Stimulated activated CD4-positive, alpha-beta T cell treated with anti-CD3 and anti-CD28 coated beads, Interleukin-15, amount 100 ng/mL, for 1 hour (primary cell): ENCODE results near the gene WDR18.

Experiments
- DNase-seq, 2 donors: peaks; one replicate each; pipeline ENCODE4 v3.0.0-alpha.2; 2020; ENCODE audit warnings: low read depth in 1 of 2, low spot score in 1 of 2

The WDR18 gene

DNA sequence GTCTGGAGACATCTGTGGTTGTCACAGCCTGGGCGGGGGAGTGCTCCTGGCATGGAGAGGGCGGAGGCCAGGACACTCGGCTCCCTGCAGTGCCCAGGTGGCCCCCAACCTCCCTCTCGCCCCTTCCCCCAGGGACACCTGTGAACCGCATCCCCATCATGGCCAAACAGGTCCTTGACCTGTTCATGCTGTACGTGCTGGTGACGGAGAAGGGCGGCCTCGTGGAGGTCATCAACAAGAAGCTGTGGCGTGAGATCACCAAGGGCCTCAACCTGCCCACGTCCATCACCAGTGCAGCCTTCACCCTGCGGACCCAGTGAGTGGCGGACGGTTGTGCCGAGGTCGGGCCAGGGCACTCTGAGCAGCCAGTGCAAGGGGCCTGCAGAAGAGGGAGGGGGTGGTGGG, 20.0 kb upstream of the WDR18 start:
- no peak for DNase-seq

GRCh38 chr19:964761-965694, 19.1 kb upstream of the WDR18 start:
- no peak for DNase-seq

- no peak for DNase-seq
Observed at GRCh38 chr19:966485-967088, 17.6 kb upstream of the WDR18 start.

DNA sequence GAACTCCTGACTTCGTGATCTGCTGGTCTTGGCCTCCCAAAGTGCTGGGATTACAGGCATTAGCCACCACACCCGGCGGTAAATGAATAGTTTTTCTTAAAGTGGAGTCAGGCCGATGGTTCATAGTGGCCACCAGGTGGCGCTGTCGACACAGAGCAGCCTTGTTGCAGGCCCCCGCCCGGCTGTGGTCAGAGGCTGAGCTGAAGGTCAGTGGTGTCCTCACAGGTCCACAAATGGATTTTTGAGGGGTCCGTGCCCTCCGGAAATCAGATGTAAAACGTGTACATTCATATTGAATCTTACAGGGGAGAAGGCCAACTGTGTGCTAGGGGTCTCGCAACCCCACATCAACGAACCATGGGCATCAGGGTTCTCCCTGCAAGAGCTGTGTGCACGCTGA, 13.4 kb upstream of the WDR18 start:
- no peak for DNase-seq

DNA sequence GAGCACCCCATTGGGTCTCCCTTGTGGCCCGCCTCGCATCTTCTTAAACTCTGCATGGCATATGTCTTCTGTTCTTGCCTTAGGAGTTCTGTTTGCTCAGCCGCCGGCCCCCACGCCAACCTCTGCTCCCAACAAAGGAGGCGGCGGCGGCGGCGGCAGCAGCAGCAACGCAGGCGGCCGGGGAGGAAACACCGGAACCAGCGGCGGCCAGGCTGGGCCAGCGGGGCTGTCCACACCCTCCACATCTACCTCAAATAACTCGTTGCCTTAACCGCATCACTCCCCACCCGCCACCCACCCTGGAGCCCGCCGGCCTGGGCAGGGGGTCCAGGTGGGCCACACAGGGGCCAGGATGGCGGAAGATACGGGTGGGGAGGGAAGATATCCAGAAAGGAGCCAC, 12.3 kb upstream of the WDR18 start:
- no peak for DNase-seq

DNA sequence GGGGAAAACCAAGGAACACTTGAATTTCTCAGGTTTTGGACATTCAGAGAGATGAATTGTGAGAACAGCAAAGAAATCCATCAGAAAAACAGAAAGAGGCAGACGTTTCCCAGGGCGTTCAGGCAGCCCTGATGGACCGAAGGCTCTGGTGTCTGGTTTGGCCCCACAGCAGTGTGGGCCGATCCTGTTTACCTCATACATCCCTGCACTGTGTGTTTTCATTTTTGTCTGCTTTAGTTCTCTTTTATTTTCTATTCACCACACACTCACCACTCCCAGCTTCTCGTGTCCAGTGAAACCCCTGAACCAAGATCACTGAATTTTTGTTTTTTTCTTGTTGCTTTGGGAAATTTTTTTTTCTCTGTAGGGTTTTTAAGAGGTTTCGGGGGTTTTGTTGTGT, 11.9 kb upstream of the WDR18 start:
- DNase-seq = no peak

- no peak for DNase-seq
Observed at GRCh38 chr19:973726-974563, 10.2 kb upstream of the WDR18 start.

- no peak for DNase-seq
Observed at GRCh38 chr19:974564-975257, 9.4 kb upstream of the WDR18 start.

DNA sequence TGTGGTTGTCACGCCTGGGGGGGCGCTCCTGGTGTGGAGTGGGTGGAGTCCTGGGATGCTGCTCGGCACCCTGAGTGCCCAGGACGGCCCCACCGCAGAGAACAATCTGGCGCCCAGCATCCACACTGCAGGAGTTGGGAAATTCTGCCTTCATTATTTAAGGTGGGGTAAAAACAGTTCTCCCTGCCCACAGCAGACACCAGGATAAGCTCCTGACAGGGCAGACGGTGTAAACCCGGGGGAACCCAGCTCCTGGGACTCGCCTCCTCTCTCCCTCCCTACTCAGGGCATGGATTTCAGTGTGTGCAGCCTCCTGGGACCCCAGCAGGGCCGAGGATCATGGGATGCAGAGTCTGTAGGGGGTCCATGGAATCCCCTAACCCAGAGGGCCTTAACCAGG, 7.7 kb upstream of the WDR18 start:
- no peak for DNase-seq

DNA sequence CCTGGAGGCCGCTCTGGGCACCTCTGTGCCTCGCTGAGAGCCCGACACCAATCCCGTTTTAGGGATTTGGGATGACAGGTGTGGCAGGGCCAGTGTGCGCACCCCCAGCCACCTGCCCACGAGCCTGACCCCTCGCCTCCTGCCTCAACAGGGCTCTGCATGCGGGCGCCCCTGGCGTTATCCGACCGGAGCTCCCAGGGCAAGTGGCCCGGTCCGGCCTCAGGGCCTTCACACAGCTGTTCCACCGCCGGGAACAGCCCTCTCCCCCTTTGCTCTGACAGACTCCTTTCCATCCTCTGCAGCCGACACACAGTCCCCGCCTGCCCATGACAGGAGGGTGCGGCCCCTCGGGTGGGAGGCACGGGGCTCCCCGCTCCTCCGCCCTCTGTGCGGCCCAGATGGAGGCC, 7.1 kb upstream of the WDR18 start:
- DNase-seq = no peak

DNA sequence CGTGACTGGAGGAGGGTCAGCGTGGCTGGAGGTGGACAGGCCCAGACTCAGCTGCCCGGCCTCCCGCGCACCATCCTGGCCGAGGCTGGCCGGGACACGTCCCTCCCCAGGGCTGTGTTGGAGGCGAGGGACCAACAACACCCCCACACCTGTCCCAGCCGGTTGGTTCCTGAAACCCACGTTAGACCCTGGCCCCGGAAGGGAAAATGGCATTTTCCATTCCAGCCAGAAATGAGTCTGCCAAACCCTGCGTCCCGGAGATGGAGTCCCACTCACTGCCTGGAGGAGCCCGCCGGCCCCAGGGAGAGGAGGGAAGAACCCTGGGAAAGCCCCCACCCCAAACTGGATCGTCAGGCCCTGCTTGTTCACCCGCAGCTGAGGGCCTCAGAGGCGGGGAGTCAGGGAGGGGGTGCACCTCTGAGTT, 4.8 kb upstream of the WDR18 start:
- DNase-seq = no peak

DNA sequence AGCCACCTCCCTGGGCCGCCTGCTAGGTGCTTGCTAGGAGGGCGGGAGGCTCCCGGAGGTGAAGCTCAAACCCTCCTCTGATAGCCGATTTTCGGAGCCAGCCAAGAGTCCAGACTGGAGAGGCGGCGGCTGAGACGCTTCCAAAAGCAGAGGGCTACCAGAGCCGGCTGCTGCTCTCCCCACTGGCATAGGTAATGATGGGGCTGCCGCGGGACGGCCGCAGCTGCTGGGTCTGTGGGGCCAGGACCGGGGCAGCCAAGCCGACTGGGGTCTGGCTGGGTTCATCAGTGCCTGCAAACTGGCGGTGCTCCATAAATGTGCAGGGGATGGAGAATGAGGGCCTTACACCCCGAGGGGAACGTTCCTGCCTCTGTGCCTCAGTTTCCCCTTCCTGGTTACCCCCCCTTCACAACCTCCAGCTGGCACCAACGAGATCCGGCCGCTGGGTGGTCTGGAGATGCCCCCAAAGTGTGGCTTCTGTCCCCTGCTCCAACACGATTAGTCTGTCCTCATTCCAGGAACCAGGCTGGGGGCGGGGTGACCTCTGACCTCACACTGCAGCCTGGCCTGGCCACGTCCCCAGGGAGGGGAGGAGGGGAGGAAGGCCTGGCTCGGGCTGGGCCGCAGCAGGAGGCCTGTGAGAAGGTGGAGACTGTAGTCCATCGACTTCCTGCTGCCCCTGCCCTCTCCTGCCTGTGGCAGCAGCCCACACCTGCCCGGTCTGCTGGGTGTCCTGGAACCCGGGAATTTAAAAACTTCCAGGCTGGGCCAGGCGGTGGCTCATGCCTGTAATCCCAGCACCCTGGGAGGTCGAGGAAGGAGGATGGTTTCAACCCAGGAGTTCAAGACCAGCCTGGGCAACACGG, 3.8 kb upstream of the WDR18 start:
- no peak for DNase-seq

- peak; percentile 55 to 76 for DNase-seq
Observed at GRCh38 chr19:982567-983170, 1.5 kb upstream of the WDR18 start.

DNA sequence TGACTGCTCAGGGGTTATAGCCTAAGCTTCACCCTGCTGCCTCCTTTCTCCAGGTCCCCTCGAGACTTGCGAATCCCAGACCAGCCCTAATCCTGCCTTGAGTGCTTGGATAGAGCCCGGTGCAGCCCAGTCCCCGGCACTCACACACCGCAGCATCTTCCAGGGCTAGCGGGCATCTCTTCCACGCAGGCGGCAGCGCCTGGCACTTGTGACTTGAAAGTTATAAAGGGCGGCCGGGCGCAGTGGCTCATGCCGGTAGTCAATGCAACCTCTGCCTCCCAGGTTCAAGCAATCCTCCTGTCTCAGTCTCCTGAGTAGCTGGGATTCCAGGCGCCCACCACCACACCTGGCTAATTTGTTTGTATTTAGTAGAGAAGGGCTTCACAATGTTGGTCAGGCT, 1.9 kb downstream of the WDR18 start:
- DNase-seq = no peak

GRCh38 chr19:988081-988480, 3.9 kb downstream of the WDR18 start:
- DNase-seq = no peak

- no peak for DNase-seq
Observed at GRCh38 chr19:988510-988909, 4.4 kb downstream of the WDR18 start.

- DNase-seq = no peak
Observed at GRCh38 chr19:989381-990081, 5.4 kb downstream of the WDR18 start.

GRCh38 chr19:990119-990571, 6.0 kb downstream of the WDR18 start:
- DNase-seq = no peak

DNA sequence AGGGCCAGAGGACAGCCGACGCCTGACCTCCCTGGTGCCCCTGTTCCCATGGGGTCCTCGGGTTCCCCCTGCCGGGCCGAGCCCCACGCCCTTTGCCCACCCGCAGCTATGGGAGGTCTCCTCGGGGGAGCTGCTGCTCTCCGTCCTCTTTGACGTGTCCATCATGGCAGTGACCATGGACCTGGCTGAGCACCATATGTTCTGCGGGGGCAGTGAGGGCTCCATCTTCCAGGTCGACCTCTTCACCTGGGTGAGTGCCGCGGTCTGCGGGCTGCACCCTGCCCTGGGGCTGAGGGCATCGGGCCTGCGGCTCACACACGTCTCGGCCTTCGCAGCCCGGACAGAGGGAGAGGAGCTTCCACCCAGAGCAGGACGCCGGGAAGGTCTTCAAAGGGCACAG, 6.6 kb downstream of the WDR18 start:
- no peak for DNase-seq
